CD14-positive monocyte (primary cell): ENCODE results near the gene ARHGEF9. TPM values are rescaled to one million over a fixed set of nuclear protein-coding genes. Genes with fewer than 3 reads are reported as not detected.
A peak's percentile ranks its signal among the peaks of the same experiment; 100 is the strongest.

Experiments
- DNase-seq, 3 donors: peaks; one replicate each; pipeline ENCODE4 v3.0.0-alpha.2; 2011 to 2022
- H2AFZ ChIP-seq: 2 replicates; pipeline ENCODE4 v1.6.0; 2012; ENCODE audit warnings: mild to moderate bottlenecking, low read depth, low read length, inconsistent platforms; ENCODE audit not compliant: insufficient read depth, poor library complexity, severe bottlenecking
- H3K27ac ChIP-seq, 2 donors: 1 replicate in 1 of 2; 2 replicates in 1 of 2; pipeline ENCODE4 v1.5.1; 2012 to 2013; ENCODE audit warnings: low read length in 2 of 2, control low read depth in 1 of 2, inconsistent platforms in 1 of 2, low read depth in 1 of 2, mild to moderate bottlenecking in 1 of 2
- H3K27me3 ChIP-seq, 2 donors: one replicate each; pipeline versions ENCODE4 v1.6.0 to v1.6.1; 2011 to 2013; ENCODE audit warnings: low read length in 2 of 2; ENCODE audit not compliant: control insufficient read depth in 2 of 2, insufficient read depth in 2 of 2
- H3K36me3 ChIP-seq, 2 donors: replicated peaks in 1 of 2; 1 replicate in 1 of 2; 2 replicates in 1 of 2; pipeline versions ENCODE4 v1.5.1 to v1.6.1; 2012 to 2013; ENCODE audit warnings: low read length in 2 of 2, control low read depth in 1 of 2, inconsistent platforms in 1 of 2, mild to moderate bottlenecking in 1 of 2; ENCODE audit not compliant: insufficient read depth in 2 of 2, control insufficient read depth in 1 of 2
- H3K4me1 ChIP-seq, 2 donors: 1 replicate in 1 of 2; 2 replicates in 1 of 2; pipeline versions ENCODE4 v1.5.1 to v1.6.1; 2012 to 2013; ENCODE audit warnings: low read length in 2 of 2, control low read depth in 1 of 2, inconsistent platforms in 1 of 2, mild to moderate bottlenecking in 1 of 2, moderate library complexity in 1 of 2; ENCODE audit not compliant: insufficient read depth in 2 of 2, control insufficient read depth in 1 of 2
- H3K4me2 ChIP-seq: replicated peaks from 2 replicates; pipeline ENCODE3; 2012; ENCODE audit warnings: low read length, moderate library complexity, mild to moderate bottlenecking; ENCODE audit not compliant: poor library complexity, severe bottlenecking; ENCODE audit errors: extremely low read depth
- H3K4me3 ChIP-seq, 3 experiments: fragments of 200-600 bp in 1 of 3; sonication (generic) in 1 of 3; replicated peaks in 1 of 3; 1 replicate in 2 of 3; 2 replicates in 1 of 3; pipeline ENCODE4 v1.5.1; 2011 to 2013; ENCODE audit warnings: low read length in 3 of 3, mild to moderate bottlenecking in 3 of 3, control low read depth in 2 of 3, low read depth in 2 of 3, inconsistent platforms in 1 of 3, moderate library complexity in 1 of 3
- H3K79me2 ChIP-seq: 2 replicates; pipeline ENCODE4 v1.6.0; 2012; ENCODE audit warnings: mild to moderate bottlenecking, control low read depth, inconsistent platforms, low read length, moderate library complexity; ENCODE audit not compliant: insufficient read depth
- H3K9ac ChIP-seq: 2 replicates; pipeline ENCODE4 v1.6.0; 2017; ENCODE audit warnings: low read length, mild to moderate bottlenecking; ENCODE audit not compliant: insufficient read depth, poor library complexity, severe bottlenecking
- H3K9me3 ChIP-seq, 2 donors: replicated peaks in 1 of 2; 1 replicate in 1 of 2; 2 replicates in 1 of 2; pipeline versions ENCODE4 v1.5.1 to v1.6.1; 2012 to 2013; ENCODE audit warnings: low read length in 2 of 2, control low read depth in 1 of 2; ENCODE audit not compliant: control insufficient read depth in 1 of 2, insufficient read depth in 1 of 2
- H4K20me1 ChIP-seq: 2 replicates; pipeline ENCODE4 v1.6.0; 2012; ENCODE audit warnings: mild to moderate bottlenecking, low read length, control low read depth, moderate library complexity; ENCODE audit not compliant: insufficient read depth
- H3K27ac Mint-ChIP-seq, 7 donors: one replicate each; pipeline ENCODE4 v1.8.0; 2020; ENCODE audit warnings: mild to moderate bottlenecking in 7 of 7, mixed read lengths in 7 of 7, moderate library complexity in 6 of 7, inconsistent platforms in 2 of 7
- H3K27me3 Mint-ChIP-seq, 3 donors: one replicate each; pipeline ENCODE4 v1.8.0; 2021 to 2022; ENCODE audit warnings: low read depth in 3 of 3, mild to moderate bottlenecking in 3 of 3, mixed read lengths in 3 of 3, moderate library complexity in 3 of 3, inconsistent platforms in 1 of 3
- H3K36me3 Mint-ChIP-seq, 2 donors: one replicate each; pipeline ENCODE4 v1.8.0; 2020; ENCODE audit warnings: mixed read lengths in 2 of 2, inconsistent platforms in 1 of 2, mild to moderate bottlenecking in 1 of 2
- H3K4me1 Mint-ChIP-seq: one replicate; pipeline ENCODE4 v1.8.0; 2020; ENCODE audit warnings: mild to moderate bottlenecking, mixed read lengths
- H3K4me3 Mint-ChIP-seq, 2 donors: one replicate each; pipeline ENCODE4 v1.8.0; 2020; ENCODE audit warnings: mild to moderate bottlenecking in 2 of 2, mixed read lengths in 2 of 2, moderate library complexity in 1 of 2
- H3K9me3 Mint-ChIP-seq, 7 donors: one replicate each; pipeline ENCODE4 v1.8.0; 2020 to 2022; ENCODE audit warnings: mixed read lengths in 7 of 7, mild to moderate bottlenecking in 6 of 7, moderate library complexity in 6 of 7, inconsistent platforms in 2 of 7
- CTCF ChIP-seq: fragments of 200-600 bp; IDR thresholded peaks from one replicate; pipeline ENCODE4 v1.8.0; 2022; ENCODE audit warnings: antibody characterized with exemption, mild to moderate bottlenecking
- WGBS: methylation state at CpG from one replicate; pipeline ENCODE4 v1.1.5; 2013; ENCODE audit warnings: missing lambda C conversion rate; ENCODE audit not compliant: insufficient coverage; 5-methylcytosine and 5-hydroxymethylcytosine counted together
- intact Hi-C, 2 donors: fragments of 100-400 bp; cut with micrococcal nuclease; formaldehyde crosslinking; loops; one replicate each; pipeline versions ENCODE4 v1.15.0 to v1.15.1; 2023
- polyA plus RNA-seq, 3 donors: library from polyadenylated mRNA; depleted of rRNA in 1 of 3; unstranded in 2 of 3; stranded (reverse) in 1 of 3; fragments of 300-500 nt in 2 of 3; fragments of >200 nt in 1 of 3; fragmentation: Illumina TruSeq in 2 of 3; gene quantifications; 1 replicate in 2 of 3; 2 replicates in 1 of 3; pipeline ENCODE4 v1.2.3, GENCODE V29; 2012 to 2021

ARHGEF9 gene
- polyA plus RNA-seq, 3 donors = 0.84 to 5.5 (median 2.6) TPM

GRCh38 chrX:63702556-63702955, 82.5 kb downstream of the ARHGEF9 start:
- peak in 1 of 3 donors; percentile 1 for DNase-seq
- H3K4me1 Mint-ChIP-seq = peaks cover 1% of the 10 kb centered on the region
- Histone ChIP-seq H3K9ac (no peak overlapping the region), H3K27me3 (no peaks in the 10 kb centered on the region), H3K36me3 (peaks cover 14 to 18% of the 10 kb centered on the region in 2 donors), H4K20me1 (no peaks in the 10 kb centered on the region), H3K4me1 (no peaks in the 10 kb centered on the region), H3K4me3 (no peak overlapping the region), H3K27ac (no peak overlapping the region), H3K79me2 (no peaks in the 10 kb centered on the region), H2AFZ (no peak overlapping the region), H3K4me2 (no peak overlapping the region), H3K9me3 (no peaks in the 10 kb centered on the region)
- no peak overlapping the region for H3K4me3 Mint-ChIP-seq
- WGBS = no CpG with 5 or more reads among the region's 1 CpG
- peaks cover 23 to 26% of the 10 kb centered on the region in 2 donors for H3K36me3 Mint-ChIP-seq
- intact Hi-C loops = no loop called here
- TF ChIP-seq CTCF = no peak
- H3K27me3 Mint-ChIP-seq = peaks cover 0 to 2% (median 0%) of the 10 kb centered on the region in 3 donors
- H3K9me3 Mint-ChIP-seq = peaks cover 0 to 8% (median 0%) of the 10 kb centered on the region in 7 donors
- H3K27ac Mint-ChIP-seq = peak overlapping the region in 2 of 7 donors; percentile 8 to 27

GRCh38 chrX:63686878-63687714, 97.9 kb downstream of the ARHGEF9 start:
- Mint-ChIP-seq H3K27me3 (peaks cover 0 to 2% (median 1%) of the 10 kb centered on the region in 3 donors), H3K4me1 (no peaks in the 10 kb centered on the region), H3K4me3 (no peak overlapping the region), H3K36me3 (peaks cover 2 to 9% of the 10 kb centered on the region in 2 donors), H3K27ac (no peak overlapping the region), H3K9me3 (peaks cover 0 to 5% (median 2%) of the 10 kb centered on the region in 7 donors)
- Histone ChIP-seq H3K36me3 (no peaks in the 10 kb centered on the region), H3K79me2 (no peaks in the 10 kb centered on the region), H3K9me3 (no peaks in the 10 kb centered on the region), H3K4me1 (no peaks in the 10 kb centered on the region), H2AFZ (no peak overlapping the region), H3K4me3 (no peak overlapping the region), H3K27ac (no peak overlapping the region), H3K9ac (no peak overlapping the region), H4K20me1 (no peaks in the 10 kb centered on the region), H3K27me3 (no peaks in the 10 kb centered on the region), H3K4me2 (no peak overlapping the region)
- no CpG with 5 or more reads among the region's 1 CpG for WGBS
- DNase-seq = peak in 2 of 3 donors; percentile 9 to 10
- TF ChIP-seq CTCF = peak; percentile 66
- intact Hi-C loops = no loop called here
